ENCODE results near the gene TTLL9. TPM values are rescaled to one million over a fixed set of nuclear protein-coding genes. Genes with fewer than 3 reads are reported as not detected.

Gene TTLL9
- total and polyA plus RNA-seq, 2 of the 13 experiments (the other 11 are each of a cell fraction or from before 2014, with no cell fraction given), result not detected

DNA sequence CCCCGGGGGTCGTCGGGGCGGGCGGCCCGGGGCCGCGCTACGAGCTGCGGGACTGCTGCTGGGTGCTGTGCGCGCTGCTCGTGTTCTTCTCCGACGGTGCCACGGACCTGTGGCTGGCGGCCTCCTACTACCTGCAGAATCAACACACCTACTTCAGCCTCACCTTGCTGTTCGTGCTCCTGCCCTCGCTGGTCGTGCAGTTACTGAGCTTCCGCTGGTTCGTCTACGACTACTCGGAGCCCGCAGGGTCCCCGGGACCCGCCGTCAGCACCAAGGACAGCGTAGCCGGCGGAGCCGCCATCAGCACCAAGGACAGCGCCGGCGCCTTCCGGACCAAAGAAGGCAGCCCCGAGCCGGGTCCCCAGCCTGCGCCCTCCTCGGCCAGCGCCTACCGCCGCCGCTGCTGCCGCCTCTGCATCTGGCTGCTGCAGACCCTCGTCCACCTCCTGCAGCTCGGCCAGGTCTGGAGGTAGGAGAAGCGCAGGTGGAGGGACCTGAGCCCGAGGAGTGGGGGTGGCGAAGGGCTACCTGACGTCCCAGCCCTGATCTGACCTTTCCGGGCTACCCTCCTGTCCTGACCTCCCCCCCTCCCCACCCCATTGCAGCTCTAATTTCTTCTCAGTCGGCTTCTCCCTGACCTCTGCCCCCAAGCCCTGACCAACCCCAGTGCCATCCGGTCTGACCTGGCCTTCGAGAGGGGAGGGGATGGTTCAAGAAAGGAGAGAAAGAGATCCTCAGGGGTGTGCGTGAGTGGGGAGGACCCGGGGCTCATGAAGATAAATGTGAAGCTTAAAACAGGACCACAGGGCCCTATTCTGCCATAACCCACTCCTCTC is 98.1 kb downstream of the TTLL9 start (continued):
- peak; percentile 86 for TF ChIP-seq SP2 (CRISPR knock-in tag; IDR thresholded peaks at IDR 0.05)
- TF ChIP-seq, protein P1, sequence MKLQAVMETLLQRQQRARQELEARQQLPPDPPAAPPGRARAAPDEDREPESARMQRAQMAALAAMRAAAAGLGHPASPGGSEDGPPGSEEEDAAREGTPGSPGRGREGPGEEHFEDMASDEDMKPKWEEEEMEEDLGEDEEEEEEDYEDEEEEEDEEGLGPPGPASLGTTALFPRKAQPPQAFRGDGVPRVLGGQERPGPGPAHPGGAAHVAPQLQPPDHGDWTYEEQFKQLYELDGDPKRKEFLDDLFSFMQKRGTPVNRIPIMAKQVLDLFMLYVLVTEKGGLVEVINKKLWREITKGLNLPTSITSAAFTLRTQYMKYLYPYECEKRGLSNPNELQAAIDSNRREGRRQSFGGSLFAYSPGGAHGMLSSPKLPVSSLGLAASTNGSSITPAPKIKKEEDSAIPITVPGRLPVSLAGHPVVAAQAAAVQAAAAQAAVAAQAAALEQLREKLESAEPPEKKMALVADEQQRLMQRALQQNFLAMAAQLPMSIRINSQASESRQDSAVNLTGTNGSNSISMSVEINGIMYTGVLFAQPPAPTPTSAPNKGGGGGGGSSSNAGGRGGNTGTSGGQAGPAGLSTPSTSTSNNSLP (IDR thresholded peaks at IDR 0.05; ENCODE audit: low read depth, low read length), result no peak
- TF ChIP-seq MLLT10 (CRISPR knock-in tag; IDR thresholded peaks at IDR 0.05), result peak; percentile 100
- peak; percentile 100 for TF ChIP-seq ZNF607 (CRISPR knock-in tag; IDR thresholded peaks at IDR 0.05; ENCODE audit: borderline replicate concordance)
- TF ChIP-seq, protein P2, sequence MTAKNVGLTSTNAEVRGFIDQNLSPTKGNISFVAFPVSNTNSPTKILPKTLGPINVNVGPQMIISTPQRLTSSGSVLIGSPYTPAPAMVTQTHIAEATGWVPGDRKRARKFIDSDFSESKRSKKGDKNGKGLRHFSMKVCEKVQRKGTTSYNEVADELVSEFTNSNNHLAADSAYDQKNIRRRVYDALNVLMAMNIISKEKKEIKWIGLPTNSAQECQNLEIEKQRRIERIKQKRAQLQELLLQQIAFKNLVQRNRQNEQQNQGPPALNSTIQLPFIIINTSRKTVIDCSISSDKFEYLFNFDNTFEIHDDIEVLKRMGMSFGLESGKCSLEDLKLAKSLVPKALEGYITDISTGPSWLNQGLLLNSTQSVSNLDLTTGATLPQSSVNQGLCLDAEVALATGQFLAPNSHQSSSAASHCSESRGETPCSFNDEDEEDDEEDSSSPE (CRISPR knock-in tag; IDR thresholded peaks at IDR 0.05), result peak; percentile 99
- TF ChIP-seq ZNF12 (CRISPR knock-in tag; IDR thresholded peaks at IDR 0.05), result peak; percentile 100
- TF ChIP-seq NCOA2 (CRISPR knock-in tag; IDR thresholded peaks at IDR 0.05), result peak; percentile 99
- TF ChIP-seq SIN3B (IDR thresholded peaks at IDR 0.05; ENCODE audit: low read length), result peak; percentile 69; the same call in 1 of the 2 replicates
- no peak for TF ChIP-seq PRPF4 (IDR thresholded peaks at IDR 0.05; ENCODE audit: low read depth, low read length, poor library complexity, severe bottlenecking)
- TF ChIP-seq ZIK1 (CRISPR knock-in tag; IDR thresholded peaks at IDR 0.05; ENCODE audit: borderline replicate concordance, low read depth), result peak; percentile 100
- TF ChIP-seq RORA (CRISPR knock-in tag; IDR thresholded peaks at IDR 0.05), result peak; percentile 100
- TF ChIP-seq, protein P3, sequence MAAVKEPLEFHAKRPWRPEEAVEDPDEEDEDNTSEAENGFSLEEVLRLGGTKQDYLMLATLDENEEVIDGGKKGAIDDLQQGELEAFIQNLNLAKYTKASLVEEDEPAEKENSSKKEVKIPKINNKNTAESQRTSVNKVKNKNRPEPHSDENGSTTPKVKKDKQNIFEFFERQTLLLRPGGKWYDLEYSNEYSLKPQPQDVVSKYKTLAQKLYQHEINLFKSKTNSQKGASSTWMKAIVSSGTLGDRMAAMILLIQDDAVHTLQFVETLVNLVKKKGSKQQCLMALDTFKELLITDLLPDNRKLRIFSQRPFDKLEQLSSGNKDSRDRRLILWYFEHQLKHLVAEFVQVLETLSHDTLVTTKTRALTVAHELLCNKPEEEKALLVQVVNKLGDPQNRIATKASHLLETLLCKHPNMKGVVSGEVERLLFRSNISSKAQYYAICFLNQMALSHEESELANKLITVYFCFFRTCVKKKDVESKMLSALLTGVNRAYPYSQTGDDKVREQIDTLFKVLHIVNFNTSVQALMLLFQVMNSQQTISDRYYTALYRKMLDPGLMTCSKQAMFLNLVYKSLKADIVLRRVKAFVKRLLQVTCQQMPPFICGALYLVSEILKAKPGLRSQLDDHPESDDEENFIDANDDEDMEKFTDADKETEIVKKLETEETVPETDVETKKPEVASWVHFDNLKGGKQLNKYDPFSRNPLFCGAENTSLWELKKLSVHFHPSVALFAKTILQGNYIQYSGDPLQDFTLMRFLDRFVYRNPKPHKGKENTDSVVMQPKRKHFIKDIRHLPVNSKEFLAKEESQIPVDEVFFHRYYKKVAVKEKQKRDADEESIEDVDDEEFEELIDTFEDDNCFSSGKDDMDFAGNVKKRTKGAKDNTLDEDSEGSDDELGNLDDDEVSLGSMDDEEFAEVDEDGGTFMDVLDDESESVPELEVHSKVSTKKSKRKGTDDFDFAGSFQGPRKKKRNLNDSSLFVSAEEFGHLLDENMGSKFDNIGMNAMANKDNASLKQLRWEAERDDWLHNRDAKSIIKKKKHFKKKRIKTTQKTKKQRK (IDR thresholded peaks at IDR 0.05; ENCODE audit: low read length), result no peak
- TF ChIP-seq, protein P4, sequence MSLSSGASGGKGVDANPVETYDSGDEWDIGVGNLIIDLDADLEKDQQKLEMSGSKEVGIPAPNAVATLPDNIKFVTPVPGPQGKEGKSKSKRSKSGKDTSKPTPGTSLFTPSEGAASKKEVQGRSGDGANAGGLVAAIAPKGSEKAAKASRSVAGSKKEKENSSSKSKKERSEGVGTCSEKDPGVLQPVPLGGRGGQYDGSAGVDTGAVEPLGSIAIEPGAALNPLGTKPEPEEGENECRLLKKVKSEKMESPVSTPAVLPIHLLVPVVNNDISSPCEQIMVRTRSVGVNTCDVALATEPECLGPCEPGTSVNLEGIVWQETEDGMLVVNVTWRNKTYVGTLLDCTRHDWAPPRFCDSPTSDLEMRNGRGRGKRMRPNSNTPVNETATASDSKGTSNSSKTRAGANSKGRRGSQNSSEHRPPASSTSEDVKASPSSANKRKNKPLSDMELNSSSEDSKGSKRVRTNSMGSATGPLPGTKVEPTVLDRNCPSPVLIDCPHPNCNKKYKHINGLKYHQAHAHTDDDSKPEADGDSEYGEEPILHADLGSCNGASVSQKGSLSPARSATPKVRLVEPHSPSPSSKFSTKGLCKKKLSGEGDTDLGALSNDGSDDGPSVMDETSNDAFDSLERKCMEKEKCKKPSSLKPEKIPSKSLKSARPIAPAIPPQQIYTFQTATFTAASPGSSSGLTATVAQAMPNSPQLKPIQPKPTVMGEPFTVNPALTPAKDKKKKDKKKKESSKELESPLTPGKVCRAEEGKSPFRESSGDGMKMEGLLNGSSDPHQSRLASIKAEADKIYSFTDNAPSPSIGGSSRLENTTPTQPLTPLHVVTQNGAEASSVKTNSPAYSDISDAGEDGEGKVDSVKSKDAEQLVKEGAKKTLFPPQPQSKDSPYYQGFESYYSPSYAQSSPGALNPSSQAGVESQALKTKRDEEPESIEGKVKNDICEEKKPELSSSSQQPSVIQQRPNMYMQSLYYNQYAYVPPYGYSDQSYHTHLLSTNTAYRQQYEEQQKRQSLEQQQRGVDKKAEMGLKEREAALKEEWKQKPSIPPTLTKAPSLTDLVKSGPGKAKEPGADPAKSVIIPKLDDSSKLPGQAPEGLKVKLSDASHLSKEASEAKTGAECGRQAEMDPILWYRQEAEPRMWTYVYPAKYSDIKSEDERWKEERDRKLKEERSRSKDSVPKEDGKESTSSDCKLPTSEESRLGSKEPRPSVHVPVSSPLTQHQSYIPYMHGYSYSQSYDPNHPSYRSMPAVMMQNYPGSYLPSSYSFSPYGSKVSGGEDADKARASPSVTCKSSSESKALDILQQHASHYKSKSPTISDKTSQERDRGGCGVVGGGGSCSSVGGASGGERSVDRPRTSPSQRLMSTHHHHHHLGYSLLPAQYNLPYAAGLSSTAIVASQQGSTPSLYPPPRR (CRISPR knock-in tag; IDR thresholded peaks at IDR 0.05; ENCODE audit: borderline replicate concordance), result peak; percentile 98
- peak; percentile 74 for TF ChIP-seq ZFX (CRISPR knock-in tag; IDR thresholded peaks at IDR 0.05; ENCODE audit: low read depth)
- peak; percentile 100 for TF ChIP-seq ZNF841 (CRISPR knock-in tag; IDR thresholded peaks at IDR 0.05; ENCODE audit: borderline replicate concordance)
- peak; percentile 100 for TF ChIP-seq ZNF33A (CRISPR knock-in tag; IDR thresholded peaks at IDR 0.05; ENCODE audit: borderline replicate concordance)

All from HepG2 (cell line).